Stimulated activated CD8-positive, alpha-beta memory T cell treated with anti-CD3 and anti-CD28 coated beads, Interleukin-4, amount 100 ng/mL, for 48 hours (primary cell): ENCODE measurements around the gene CUTA.
A peak's percentile ranks its signal among the peaks of the same experiment; 100 is the strongest.
"Not testable (repeated sequence)": the region's sequence is repeated elsewhere in the genome, so short reads cannot be mapped to it uniquely, and the experiment has no call there.

Experiments used
- DNase-seq: peaks from one replicate; pipeline ENCODE4 v3.0.0-alpha.2; 2020

The CUTA gene

DNA sequence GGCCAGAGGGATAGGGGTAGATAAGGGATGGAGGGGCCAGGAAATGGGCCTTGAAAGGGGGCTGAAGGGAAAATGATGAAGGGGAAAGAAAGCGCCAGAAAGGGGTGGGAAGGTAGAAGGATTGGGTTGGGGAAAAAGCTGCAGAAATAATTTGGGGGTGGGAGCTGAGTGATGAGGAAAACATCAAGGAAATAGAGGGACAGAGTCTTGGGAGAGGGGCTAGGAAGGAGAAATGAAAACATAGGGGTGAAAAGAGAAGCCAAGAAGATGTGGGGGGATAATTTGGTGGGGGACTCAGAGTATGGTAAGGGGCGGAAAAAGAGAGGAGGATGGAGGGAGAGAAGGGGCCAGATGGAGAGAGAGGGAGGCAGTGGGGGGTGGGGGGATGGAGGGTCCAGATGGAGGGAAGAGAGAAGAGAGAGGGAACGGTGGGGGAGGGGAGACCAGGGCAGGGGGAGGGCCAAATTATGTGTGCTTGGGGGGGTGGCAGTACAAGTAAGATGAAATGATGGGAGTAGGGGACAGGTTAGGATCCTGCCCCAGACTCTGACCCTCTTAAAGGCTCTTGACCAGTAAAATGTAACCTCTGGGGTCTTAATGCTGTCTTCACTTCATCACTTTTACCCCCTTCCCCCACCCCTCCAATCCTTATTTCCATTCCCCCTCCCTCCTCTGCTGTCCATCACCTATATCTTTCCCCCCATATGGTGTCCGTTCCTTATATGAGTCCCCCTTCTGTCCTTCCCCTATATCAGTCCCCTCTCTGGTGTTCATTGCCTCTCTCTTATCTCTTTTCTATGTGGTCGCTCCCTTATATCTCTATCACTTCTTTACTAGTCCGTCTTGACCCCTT, 2.8 kb upstream of the CUTA start:
- DNase-seq = no peak

DNA sequence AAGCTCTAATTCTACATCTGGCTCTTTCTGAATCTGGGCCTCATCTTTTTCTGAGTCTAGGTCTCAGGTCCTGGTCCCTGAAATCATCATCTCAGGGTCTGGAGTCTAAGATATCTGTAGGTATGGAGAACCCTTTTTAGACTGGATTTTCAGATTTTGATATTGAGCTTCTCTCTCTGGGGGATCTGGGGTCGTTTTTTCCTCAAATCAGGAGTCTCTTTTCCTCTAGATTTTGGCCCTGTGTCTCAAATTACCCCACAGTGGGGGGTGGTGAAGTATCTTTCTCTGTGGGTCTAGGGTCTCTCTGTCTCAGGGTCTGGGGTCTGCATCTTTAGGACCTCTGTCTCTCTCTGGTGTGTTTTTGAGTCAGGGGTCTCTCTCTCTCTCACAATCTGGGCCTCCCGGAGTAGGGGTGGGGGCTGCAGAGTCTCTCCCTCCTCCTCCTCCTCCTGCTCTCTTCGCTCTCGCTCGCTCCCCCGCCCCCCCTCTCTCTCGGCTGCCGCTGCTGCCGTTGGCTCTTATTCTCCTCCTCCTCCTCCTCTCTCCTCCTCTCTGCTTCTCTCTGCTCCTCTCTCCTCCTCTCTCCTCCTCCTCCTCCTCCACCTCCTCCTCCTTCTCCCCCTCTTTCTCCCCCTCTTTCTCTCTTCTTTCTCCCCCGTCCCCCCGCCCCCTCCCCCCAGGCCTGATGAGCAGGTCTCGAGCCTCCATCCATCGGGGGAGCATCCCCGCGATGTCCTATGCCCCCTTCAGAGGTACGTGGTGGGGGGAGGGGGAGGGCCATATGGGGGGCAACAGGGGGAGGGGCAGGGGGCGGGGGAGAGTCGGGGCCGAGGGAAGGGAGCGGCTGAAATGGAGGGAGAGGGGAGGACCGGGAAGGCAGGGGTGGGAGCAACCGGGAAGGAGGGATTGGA, 1.9 kb upstream of the CUTA start, which contains the start of gene SYNGAP1:
Gene SYNGAP1, plus strand, starts transcription at position 486 of the 911 bp plus-strand sequence. Its CDS starts 200 bp downstream, at position 686.
- peak; percentile 66 for DNase-seq

DNA sequence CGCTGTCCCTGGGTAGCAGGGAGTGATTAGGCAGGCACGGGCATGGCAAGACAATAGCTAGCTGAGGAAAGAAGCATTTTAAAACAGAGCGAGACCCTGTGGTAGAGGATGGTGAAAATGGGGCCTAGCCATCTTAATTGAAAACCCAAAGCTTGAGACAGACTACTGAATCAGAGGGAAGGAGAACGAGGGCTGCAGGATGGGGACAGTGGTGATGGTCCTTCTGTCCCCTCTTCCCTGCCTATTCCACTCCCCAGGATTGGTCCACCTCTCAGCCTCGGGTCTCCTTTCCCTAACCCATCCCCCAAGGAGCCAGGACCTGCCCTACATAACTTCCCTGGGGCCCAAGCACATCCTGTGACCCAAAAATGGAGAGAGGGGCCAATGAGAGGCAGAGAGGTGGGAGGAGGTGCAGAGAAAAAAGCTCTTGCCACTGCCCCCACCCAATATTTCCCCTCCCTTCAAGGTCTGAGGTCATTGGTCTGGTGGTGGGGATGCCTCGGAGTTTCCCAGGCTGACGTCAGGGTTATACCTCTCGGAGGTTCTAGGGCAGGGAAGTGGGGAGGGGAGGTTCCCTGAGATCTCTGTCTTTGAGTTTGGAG, 884 bp upstream of the CUTA start:
- peak; percentile 72 for DNase-seq

DNA sequence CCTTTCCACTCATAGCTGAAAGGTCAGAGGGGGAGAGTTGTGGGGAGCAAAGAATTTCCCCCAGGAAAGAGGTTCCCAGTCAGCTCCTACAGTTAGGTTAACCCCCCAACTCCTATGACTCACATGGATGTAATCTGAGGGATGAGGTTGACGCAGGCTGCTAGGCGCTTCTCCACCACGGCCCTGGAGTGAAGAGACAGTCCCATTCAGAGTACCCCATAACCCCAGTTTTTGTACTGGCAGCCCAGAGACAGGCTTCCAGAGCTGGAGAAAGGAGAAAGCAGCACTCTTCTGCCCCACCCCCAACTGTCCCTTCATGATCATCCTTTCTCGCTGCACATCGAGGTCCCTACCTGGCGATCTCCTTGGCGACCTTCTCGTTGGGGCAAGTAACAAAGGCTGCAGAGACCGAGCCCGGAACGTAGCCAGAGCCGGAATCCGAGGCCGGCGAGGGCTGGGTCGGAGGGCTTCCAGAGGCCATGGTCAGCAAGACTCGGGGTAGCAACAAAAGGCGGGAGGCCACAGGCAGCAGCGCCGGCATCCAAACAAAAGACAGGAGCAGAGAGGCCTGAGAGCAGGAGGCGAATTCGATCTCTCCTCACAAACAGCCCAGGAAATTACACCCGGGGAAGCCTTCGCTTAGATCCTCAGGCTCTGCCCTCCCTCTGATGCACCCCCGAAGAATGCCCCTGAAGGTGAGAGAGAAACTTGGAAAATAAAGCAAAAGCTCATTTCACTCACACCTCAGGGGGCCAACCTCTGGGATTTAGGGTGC, 592 bp downstream of the CUTA start:
- peak; percentile 46 for DNase-seq

DNA sequence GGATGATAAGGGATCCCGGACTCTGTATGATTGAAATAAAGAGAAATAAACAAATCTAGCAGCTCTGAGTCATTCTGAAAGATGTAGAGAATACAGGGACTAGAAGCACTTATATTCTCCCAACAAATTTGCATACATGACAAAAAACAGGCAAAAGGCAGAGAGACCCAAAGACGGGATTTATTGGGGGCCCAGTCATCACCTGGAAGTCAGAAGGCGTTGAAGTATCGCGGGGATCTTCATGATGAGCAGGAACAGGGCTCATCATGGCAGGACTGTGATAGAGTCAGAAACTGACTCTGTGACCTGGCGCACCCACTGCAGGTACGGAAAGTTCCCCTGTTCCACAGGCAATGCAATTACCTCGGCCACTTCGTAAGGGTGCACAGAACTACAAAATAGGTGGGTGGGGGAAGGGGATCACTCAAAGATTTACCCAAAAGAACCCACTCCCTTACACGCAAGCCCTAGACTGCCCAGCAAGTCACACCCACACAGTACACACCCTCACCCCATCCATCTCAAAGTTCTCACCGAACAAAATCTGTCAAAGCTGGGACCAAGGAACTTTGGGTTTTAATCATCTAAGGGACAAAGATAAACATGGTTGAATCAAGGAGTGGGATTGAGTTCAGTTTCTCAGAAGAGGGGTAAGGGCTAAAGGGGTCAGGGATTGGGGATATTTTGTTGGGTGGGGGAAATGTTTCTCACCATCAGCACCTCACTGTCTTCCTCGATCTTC, 1.4 kb downstream of the CUTA start:
- DNase-seq = peak; percentile 48

DNA sequence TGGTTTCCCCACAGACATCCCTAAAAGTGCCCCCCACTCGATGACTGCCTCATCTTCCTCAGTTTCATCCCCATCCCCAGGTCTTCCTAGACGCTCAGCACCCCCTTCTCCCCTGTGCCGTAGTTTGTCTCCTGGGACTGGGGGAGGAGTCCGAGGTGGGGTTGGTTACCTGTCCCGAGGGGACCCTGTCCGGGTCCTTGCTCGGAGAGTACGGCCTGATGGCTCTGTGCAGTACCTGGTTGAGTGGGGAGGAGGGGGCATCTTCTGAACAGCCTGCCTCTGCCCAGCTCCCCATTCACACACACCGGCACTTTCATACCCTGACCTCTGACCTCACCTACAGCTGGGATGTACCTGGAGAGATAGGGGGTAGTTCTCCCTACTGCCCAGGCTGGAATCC, 2.1 kb downstream of the CUTA start:
- no peak for DNase-seq

DNA sequence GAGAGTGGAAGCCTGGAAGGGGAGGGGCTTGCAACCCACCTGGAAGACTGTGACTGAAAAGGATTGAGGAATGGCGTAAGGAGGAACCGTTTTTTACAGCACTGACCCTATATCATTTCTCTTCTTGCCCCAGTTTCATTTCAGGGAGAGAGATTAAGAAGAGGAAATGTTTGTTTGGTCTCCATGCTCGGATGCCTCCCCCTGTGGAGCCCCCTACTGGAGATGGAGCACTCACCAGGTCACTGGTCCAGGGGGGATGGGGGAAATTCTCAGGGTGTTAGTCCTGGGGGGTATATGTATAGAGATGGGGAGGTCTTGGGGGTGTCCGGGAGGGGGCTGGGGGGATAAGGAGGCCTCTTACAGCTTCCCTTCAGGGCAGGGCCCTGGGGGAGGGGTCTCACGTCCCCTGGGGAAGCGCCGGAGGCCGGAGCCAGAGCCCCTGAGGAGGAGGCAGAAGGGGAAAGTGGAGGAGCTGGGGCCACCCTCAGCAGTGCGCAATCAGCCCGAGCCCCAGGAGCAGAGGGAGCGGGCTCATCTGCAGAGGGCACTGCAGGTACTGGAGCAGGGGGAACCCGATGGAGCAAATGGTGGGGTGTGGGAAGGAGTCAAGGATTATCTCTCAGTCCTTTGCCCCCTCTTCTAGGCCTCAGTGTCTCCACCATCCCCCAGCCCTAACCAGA, 3.2 kb downstream of the CUTA start:
- DNase-seq = no peak

DNA sequence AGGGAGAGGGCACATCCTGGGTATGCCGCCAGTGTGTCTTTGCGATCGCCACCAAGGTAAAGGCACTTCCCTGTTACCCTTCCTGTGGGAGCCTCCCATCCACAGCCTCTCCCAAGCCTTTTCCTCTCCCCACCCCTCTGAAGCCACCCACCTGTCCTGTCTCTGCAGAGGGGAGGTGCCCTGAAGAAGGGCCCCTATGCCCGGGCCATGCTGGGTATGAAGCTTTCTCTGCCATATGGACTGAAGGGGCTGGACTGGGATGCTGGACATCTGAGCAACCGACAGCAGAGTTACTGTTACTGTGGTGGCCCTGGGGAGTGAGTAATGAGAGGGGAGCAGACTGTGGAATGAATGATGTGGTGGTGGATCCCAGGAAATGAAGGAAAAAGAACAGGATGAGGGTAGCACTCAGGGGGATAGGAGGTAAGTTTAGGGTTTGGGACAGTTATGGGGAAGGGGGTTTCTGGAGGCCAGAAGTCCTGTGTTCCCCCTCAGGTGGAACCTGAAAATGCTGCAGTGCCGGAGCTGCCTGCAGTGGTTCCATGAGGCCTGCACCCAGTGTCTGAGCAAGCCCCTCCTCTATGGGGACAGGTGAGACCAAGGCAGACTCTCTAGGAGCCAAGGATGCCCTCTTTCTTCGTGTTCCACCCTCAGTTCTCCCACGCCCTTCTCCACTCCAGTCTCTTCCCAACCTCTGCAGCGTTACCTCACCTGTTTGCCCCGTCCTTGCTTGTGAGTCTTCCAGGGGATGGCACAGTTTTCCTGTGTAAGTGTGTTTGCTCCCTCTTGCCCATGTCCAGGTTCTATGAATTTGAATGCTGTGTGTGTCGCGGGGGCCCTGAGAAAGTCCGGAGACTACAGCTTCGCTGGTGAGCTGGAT, 4.4 kb downstream of the CUTA start:
- DNase-seq = no peak

DNA sequence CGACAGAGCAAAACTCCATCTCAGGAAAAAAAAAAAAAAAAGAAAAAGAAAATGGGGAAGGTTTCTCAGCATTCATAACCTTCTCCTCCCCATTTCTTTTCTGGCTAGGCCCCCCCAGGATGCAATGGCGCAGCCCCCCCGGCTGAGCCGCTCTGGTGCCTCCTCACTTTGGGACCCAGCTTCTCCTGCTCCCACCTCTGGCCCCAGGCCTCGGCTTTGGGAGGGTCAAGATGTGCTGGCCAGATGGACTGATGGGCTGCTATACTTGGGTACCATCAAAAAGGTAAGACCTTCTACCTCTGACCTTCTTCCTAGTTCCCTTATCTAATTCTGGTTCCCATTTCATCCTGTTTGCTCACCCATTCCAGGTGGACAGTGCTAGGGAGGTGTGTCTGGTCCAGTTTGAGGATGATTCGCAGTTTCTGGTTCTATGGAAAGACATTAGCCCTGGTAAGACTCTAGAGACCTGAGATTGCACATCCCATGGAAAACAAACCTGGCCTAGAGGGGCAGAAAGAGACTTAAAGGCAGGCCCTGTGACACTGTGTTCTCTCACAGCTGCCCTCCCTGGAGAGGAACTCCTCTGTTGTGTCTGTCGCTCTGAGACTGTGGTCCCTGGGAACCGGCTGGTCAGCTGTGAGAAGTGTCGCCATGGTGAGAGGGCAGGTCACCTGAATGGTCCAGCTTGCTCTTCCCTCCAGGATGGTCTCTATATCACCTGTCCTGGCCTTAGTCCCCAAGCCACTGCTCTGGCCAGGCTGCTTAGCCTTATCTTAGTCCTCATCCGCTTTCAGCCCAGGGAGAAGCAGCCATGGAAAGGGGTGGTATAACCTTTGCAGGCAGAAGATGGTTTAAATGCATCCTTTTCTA, 5.5 kb downstream of the CUTA start:
- DNase-seq = no peak

DNA sequence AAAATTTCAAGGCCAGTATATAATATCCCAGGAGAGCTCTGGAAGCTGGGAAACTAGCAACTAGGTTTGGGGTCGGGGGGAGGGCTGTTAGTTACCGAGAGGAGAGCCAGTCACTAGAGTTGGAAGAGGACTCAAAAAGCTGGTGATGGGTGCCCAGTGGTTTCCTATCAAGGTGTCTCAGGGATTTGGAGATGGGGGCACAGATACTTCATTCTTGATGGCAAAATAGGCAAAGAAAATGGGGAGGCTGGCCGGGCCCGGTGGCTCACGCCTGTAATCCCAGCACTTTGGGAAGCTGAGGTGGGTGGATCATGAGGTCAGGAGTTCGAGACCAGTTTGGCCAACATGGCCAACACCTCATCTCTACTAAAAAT, 6.3 kb downstream of the CUTA start:
- no peak for DNase-seq

DNA sequence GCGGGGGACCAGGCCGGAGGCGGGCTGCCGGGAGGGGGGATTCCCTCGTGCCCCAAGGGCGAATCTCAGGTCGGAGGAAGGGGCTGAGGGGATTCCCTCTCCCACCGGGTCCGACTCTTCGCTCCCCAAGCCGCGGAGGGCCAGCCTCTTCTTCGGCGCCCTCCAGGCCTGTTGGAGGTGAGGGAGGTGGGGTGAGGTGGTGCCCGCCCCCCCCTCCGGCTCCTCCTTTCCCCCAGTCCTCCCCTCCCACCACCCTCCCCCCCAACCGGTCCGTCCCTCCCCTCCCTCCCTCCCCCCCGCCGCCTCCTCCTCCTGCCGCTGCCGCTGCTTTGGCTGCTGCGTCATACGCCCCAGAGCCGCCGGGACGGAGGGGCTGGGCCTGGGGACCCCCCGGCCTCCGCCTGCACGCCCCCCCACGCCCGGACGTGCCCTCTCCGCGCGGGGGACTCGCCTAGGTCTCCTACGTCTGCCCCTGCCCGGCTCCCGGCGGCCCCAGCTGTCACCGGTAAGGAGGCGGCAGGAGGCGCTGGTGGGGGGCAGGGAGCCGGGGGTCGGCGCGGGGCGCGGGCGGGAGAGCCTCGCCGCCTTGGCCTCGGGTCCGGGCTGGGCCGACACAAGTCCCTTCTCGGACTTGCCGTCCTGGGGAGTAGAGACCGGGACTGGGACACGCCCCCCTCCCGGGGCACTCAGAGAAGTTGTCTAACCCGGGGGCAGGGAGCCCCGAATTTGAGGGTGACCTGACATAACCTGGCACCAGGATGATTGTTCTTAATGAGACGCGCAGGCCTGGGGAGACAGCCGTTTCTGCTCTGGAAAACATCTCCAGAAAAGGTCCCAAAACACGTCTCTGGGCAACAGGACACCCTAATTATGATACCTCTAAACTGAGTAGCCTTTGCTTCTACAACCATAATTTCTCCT, 6.9 kb downstream of the CUTA start, which contains the start of gene PHF1:
Gene PHF1, plus strand, starts transcription at position 304 of the 921 bp plus-strand sequence. CDS start 1,250 bp downstream, outside the sequence.
- DNase-seq = no peak

DNA sequence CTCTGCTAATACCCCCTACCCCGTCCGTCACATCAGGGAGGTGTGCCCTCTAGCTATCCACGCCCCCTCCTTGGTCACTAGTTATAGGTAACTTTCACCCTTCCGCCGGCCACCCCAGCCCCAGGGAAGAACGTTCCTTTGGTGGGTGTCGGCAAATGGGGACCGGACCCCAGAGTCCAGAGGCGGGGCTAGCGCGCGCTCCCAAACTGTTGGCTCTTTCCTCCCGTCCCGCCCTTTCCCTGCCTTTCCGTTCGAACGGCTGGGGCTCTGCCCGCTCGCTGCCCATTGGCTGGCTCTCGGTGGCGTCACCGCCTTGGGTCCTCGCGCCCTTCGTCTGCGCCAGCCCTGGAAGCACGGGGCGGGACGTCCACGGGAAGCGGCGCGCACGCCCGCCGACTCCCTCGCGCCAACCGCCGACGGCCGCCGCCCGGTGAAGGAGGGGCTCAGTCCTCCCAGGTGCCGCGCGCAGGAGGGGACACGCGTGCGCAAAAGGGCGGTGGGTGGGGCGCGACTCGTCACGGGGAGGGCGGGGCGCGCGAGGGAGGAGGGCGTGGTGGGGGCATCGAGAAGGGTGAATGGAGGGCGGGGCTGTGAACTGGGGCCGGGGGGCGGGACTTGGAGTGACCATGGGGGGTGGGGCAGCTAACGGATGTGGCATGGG, 7.7 kb downstream of the CUTA start:
- DNase-seq = peak; percentile 98

DNA sequence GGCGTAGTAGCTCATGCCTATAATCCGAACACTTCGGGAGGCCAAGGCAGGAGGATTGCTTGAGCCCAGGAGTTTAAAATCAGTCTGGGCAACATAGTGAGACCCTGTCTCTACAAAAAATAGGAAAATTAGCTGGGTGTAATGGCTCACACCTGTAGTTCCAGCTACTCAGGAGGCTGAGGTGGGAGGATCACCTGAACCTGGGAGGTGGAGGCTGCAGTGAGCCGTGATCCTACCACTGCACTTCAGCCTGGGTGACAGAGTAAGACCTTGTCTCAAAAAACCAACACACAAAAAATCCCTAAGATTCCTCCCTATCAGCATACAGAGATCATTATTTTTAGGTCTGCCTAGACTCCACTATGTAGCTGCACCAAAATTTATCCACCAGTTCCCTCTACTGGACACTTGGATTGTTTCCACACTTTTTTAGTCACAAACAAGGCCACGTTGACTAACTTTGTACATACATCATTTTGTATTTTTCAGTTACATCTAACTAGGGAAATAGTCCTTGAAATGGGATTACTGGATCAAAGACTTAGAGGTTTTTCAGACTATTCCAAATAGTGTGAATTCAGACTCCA, 10.7 kb downstream of the CUTA start:
- DNase-seq = no peak

DNA sequence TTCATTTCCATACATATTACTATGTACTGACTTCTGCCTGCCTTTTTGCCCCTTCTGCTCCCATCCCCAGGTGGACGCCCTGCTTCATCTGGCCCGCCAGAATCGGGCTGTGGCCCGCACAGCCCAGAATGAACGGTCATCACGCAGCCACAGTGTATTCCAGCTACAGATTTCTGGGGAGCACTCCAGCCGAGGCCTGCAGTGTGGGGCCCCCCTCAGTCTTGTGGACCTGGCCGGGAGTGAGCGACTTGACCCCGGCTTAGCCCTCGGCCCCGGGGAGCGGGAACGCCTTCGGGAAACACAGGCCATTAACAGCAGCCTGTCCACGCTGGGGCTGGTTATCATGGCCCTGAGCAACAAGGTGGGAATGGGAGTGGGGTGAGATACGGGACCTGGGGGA, 11.8 kb downstream of the CUTA start:
- DNase-seq = no peak

DNA sequence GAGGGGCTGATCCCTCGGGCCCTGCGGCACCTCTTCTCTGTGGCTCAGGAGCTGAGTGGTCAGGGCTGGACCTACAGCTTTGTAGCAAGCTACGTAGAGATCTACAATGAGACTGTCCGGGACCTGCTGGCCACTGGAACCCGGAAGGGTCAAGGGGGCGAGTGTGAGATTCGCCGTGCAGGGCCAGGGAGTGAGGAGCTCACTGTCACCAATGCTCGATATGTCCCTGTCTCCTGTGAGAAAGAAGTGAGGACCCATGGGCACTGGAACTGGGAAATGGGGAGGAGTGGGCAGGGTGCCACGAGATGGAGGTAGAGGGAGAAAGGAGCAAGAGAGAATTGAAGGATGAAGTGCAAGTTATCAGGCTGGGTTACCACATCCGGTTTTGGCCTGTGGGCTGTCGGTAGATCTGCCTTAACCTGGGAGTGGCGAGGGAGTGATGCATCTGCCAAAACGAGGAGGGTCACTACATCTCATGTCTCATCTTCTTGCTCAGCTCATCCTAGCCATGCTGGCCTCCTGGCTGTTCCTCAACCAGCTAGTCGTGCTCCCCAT, 12.4 kb downstream of the CUTA start:
- DNase-seq = no peak

DNA sequence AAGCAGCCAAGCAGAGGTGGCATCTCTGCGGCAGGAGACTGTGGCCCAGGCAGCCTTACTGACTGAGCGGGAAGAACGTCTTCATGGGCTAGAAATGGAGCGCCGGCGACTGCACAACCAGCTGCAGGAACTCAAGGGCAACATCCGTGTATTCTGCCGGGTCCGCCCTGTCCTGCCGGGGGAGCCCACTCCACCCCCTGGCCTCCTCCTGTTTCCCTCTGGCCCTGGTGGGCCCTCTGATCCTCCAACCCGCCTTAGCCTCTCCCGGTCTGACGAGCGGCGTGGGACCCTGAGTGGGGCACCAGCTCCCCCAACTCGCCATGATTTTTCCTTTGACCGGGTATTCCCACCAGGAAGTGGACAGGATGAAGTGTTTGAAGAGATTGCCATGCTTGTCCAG, 13.0 kb downstream of the CUTA start:
- DNase-seq = no peak

DNA sequence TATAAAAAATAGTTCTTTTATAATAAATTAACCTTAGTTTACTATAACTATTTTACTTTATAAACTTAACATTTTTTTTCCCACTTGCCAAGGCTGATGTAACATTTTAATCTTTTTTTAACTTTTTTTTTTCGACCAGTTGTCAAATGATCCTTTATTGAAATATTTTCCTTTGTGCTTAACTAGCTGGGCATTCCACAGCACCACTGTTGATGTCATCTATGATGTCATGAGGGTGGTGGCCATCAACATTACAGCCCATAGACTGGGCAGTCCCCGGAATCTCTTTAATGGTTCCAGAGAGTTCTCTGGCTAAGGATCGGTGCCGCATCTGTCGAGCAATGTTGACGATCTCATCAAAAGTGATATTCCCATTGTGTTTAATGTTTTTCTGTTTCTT, 18.0 kb downstream of the CUTA start:
- DNase-seq = not testable (repeated sequence)
